Panc1 (cell line): ENCODE results near the gene MET. TPM values are rescaled to one million over a fixed set of nuclear protein-coding genes. Genes with fewer than 3 reads are reported as not detected.

Experiments used
- ATAC-seq: fragments of 200-7000 bp; cut with Tn5 transposase; 2 replicates; pipeline ENCODE4 v1.9.1; 2020; ENCODE audit warnings: mild to moderate bottlenecking, moderate library complexity
- BruUV-seq: library from RNA; stranded (reverse); fragments of 400-500 nt; replicated peaks from 2 replicates; lab custom pipeline; 2021; lab: Mats Ljungman, UMichigan
- CTCF ChIA-PET: fragments of 300-600 bp; sonication (Branson Sonifier 250); formaldehyde crosslinking; loops from one replicate; lab custom pipeline; 2022; ENCODE audit warnings: antibody characterized with exemption; lab: Charles Lee
- POLR2A ChIA-PET: fragments of 300-600 bp; sonication (Branson Sonifier 250); formaldehyde crosslinking; loops from one replicate; lab custom pipeline; 2022; ENCODE audit warnings: antibody characterized with exemption; lab: Charles Lee
- DNase-seq: peaks from one replicate; pipeline ENCODE4 v3.0.0-alpha.2; 2010; ENCODE audit warnings: low read depth, low spot score
- H3K27ac ChIP-seq: 2 replicates; pipeline ENCODE4 v1.5.1; 2011; ENCODE audit warnings: mild to moderate bottlenecking, low read length, inconsistent platforms
- H3K27me3 ChIP-seq: fragments of 200-500 bp; sonication (Bioruptor generic); 2 replicates; pipeline ENCODE4 v1.6.0; 2014; ENCODE audit warnings: low read length, inconsistent platforms; ENCODE audit not compliant: control insufficient read depth, insufficient read depth
- H3K36me3 ChIP-seq: fragments of 200-500 bp; sonication (Bioruptor generic); 2 replicates; pipeline ENCODE4 v1.5.1; 2014; ENCODE audit warnings: inconsistent platforms, mild to moderate bottlenecking, low read length, moderate library complexity; ENCODE audit not compliant: control insufficient read depth, insufficient read depth
- H3K4me1 ChIP-seq: 2 replicates; pipeline ENCODE4 v1.5.1; 2011; ENCODE audit warnings: inconsistent platforms, mild to moderate bottlenecking, low read length, moderate library complexity; ENCODE audit not compliant: control insufficient read depth, insufficient read depth
- H3K4me3 ChIP-seq, 2 experiments: 2 replicates each; pipeline ENCODE4 v1.5.1; 2011 to 2012; ENCODE audit warnings: low read depth in 2 of 2, low read length in 2 of 2, mild to moderate bottlenecking in 2 of 2, inconsistent platforms in 1 of 2, moderate library complexity in 1 of 2
- H3K9me3 ChIP-seq: fragments of 200-500 bp; sonication (Bioruptor generic); 2 replicates; pipeline ENCODE4 v1.5.1; 2014; ENCODE audit warnings: low read depth, mild to moderate bottlenecking, inconsistent platforms, low read length, moderate library complexity; ENCODE audit not compliant: control insufficient read depth, insufficient read depth
- POLR2AphosphoS5 ChIP-seq: IDR thresholded peaks from 2 replicates; pipeline ENCODE4 v1.6.1; 2012; ENCODE audit warnings: mild to moderate bottlenecking, low read depth, low read length, moderate library complexity
- REST ChIP-seq, 2 experiments: IDR thresholded peaks; 2 replicates each; pipeline ENCODE4 v1.6.1; 2011 to 2012; ENCODE audit warnings: low read depth in 2 of 2, control low read depth in 1 of 2, low read length in 1 of 2, mild to moderate bottlenecking in 1 of 2, moderate library complexity in 1 of 2; ENCODE audit not compliant: insufficient read depth in 1 of 2
- SIN3A ChIP-seq: IDR thresholded peaks from 2 replicates; pipeline ENCODE4 v1.6.1; 2012; ENCODE audit warnings: low read depth, mild to moderate bottlenecking, low read length, moderate library complexity, borderline replicate concordance; ENCODE audit not compliant: insufficient read depth
- TCF7L2 ChIP-seq: IDR thresholded peaks from 2 replicates; pipeline ENCODE4 v1.6.1; 2011; ENCODE audit warnings: mild to moderate bottlenecking, low read depth, low read length, inconsistent platforms
- in situ Hi-C: cut with HindIII; loops from 2 replicates; pipeline ENCODE4 v1.10.0; 2016; ENCODE audit warnings: low sequenced_read_pairs, low pct_unique_long_range_greater_than_20kb
- intact Hi-C: fragments of 100-400 bp; cut with micrococcal nuclease; formaldehyde crosslinking; loops from one replicate; pipeline ENCODE4 v1.10.0; 2022; ENCODE audit not compliant: unreplicated experiment
- total RNA-seq: library from RNA; stranded (reverse); gene quantifications from one replicate; pipeline ENCODE4 v1.2.1, GENCODE V29; 2021; ENCODE audit not compliant: unreplicated experiment
- TF ChIP-seq, protein P1 (sequence below): fragments of 450-650 bp; IDR thresholded peaks from 2 replicates; pipeline ENCODE4 v1.5.1; 2017; ENCODE audit warnings: mild to moderate bottlenecking

Gene MET
- total RNA-seq, 1 experiment from 2014 or later = 103 TPM

- intact Hi-C loops = no loop called here
These were observed 120.8 kb downstream of the MET start for GRCh38 chr7:116792813-116793212.

GRCh38 chr7:116793795-116794340 lies 121.9 kb downstream of the MET start:
- ChIA-PET POLR2A (no interaction called here), CTCF (no interaction called here)
- Histone ChIP-seq H3K9me3 (no peaks in the 10 kb centered on the region), H3K36me3 (peaks cover 5% of the 10 kb centered on the region), H3K4me1 (peaks cover 3% of the 10 kb centered on the region), H3K27me3 (no peaks in the 10 kb centered on the region), H3K27ac (no peak overlapping the region), H3K4me3 (no peak overlapping the region)
- DNase-seq (no peak), ATAC-seq (no peak)
- in situ Hi-C loops (no loop called here), intact Hi-C loops (no loop called here)
- TF ChIP-seq SIN3A (no peak), REST (IDR thresholded peaks at IDR 0.05; ENCODE audit: insufficient read depth in 1 of 2, low read depth in 2 of 2, low read length in 1 of 2) (no peak), POLR2AphosphoS5 (no peak), TCF7L2 (no peak)
- TF ChIP-seq, protein P1, sequence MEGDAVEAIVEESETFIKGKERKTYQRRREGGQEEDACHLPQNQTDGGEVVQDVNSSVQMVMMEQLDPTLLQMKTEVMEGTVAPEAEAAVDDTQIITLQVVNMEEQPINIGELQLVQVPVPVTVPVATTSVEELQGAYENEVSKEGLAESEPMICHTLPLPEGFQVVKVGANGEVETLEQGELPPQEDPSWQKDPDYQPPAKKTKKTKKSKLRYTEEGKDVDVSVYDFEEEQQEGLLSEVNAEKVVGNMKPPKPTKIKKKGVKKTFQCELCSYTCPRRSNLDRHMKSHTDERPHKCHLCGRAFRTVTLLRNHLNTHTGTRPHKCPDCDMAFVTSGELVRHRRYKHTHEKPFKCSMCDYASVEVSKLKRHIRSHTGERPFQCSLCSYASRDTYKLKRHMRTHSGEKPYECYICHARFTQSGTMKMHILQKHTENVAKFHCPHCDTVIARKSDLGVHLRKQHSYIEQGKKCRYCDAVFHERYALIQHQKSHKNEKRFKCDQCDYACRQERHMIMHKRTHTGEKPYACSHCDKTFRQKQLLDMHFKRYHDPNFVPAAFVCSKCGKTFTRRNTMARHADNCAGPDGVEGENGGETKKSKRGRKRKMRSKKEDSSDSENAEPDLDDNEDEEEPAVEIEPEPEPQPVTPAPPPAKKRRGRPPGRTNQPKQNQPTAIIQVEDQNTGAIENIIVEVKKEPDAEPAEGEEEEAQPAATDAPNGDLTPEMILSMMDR = no peak
- BruUV-seq = no TSS peak

More at GRCh38 chr7:116792813-116793212, 120.8 kb downstream of the MET start:
- Histone ChIP-seq H3K27me3 (no peaks in the 10 kb centered on the region), H3K9me3 (no peaks in the 10 kb centered on the region), H3K4me1 (peaks cover 3% of the 10 kb centered on the region), H3K36me3 (peaks cover 5% of the 10 kb centered on the region), H3K4me3 (no peak overlapping the region), H3K27ac (no peak overlapping the region)
- no peak for ATAC-seq
- no peak for DNase-seq
- ChIA-PET POLR2A (no interaction called here), CTCF (no interaction called here)
- TF ChIP-seq POLR2AphosphoS5 = no peak
- TF ChIP-seq REST (IDR thresholded peaks at IDR 0.05; ENCODE audit: insufficient read depth in 1 of 2, low read depth in 2 of 2, low read length in 1 of 2) = no peak
- TF ChIP-seq SIN3A = no peak
- in situ Hi-C loops = no loop called here
- no TSS peak for BruUV-seq
